GM23338 (cell line): ENCODE data around the gene SPAAR. TPM values are rescaled to one million over a fixed set of nuclear protein-coding genes. Genes with fewer than 3 reads are reported as not detected.

Experiments
- ATAC-seq: fragments of 200-7000 bp; cut with Tn5 transposase; 3 replicates; pipeline ENCODE4 v1.9.1; 2020
- DNase-seq: peaks from one replicate; pipeline ENCODE4 v3.0.0-alpha.2; 2015; ENCODE audit warnings: low spot score
- H2AFZ ChIP-seq: fragments of 200-600 bp; sonication (generic); 2 replicates; pipeline ENCODE4 v1.8.0; 2016; ENCODE audit warnings: antibody characterized with exemption, mild to moderate bottlenecking, moderate library complexity
- H3F3A ChIP-seq: fragments of 200-600 bp; sonication (generic); replicated peaks from 2 replicates; pipeline ENCODE4 v1.8.0; 2017; ENCODE audit warnings: antibody characterized with exemption, mixed run types, low read depth
- H3K27ac ChIP-seq: fragments of 200-600 bp; sonication (generic); 2 replicates; pipeline ENCODE4 v1.6.1; 2016; ENCODE audit warnings: low read depth
- H3K27me3 ChIP-seq: fragments of 200-600 bp; sonication (generic); 2 replicates; pipeline ENCODE4 v1.8.0; 2016; ENCODE audit warnings: mild to moderate bottlenecking, mixed run types, moderate library complexity; ENCODE audit not compliant: insufficient read depth
- H3K36me3 ChIP-seq: fragments of 200-600 bp; sonication (generic); 2 replicates; pipeline ENCODE4 v1.8.0; 2016; ENCODE audit warnings: mild to moderate bottlenecking; ENCODE audit not compliant: insufficient read depth
- H3K4me1 ChIP-seq: fragments of 200-600 bp; sonication (generic); 2 replicates; pipeline ENCODE4 v1.8.0; 2016; ENCODE audit warnings: mild to moderate bottlenecking, moderate library complexity; ENCODE audit not compliant: insufficient read depth
- H3K4me2 ChIP-seq: fragments of 200-600 bp; sonication (generic); 2 replicates; pipeline ENCODE4 v1.7.1; 2017; ENCODE audit warnings: mixed run types
- H3K4me3 ChIP-seq: fragments of 200-600 bp; sonication (generic); 2 replicates; pipeline ENCODE4 v1.6.1; 2016; ENCODE audit warnings: mixed run types
- H3K79me2 ChIP-seq: fragments of 200-600 bp; sonication (generic); replicated peaks from 2 replicates; pipeline ENCODE4 v1.8.0; 2017; ENCODE audit warnings: mild to moderate bottlenecking; ENCODE audit not compliant: insufficient read depth
- H3K9me2 ChIP-seq: fragments of 200-600 bp; sonication (generic); 2 replicates; pipeline ENCODE4 v1.8.0; 2017; ENCODE audit not compliant: insufficient read depth
- H4K20me1 ChIP-seq: fragments of 200-600 bp; sonication (generic); replicated peaks from 2 replicates; pipeline ENCODE4 v1.8.0; 2017; ENCODE audit warnings: mild to moderate bottlenecking; ENCODE audit not compliant: insufficient read depth
- H3K27ac Mint-ChIP-seq: 2 replicates; pipeline ENCODE4 v1.8.0; 2020; ENCODE audit warnings: inconsistent platforms, mild to moderate bottlenecking, moderate library complexity, mixed read lengths
- H3K27me3 Mint-ChIP-seq: 3 replicates; pipeline ENCODE4 v1.8.0; 2022; ENCODE audit warnings: low read depth, mild to moderate bottlenecking, moderate library complexity, mixed read lengths, inconsistent platforms; ENCODE audit not compliant: insufficient read depth, poor library complexity
- H3K36me3 Mint-ChIP-seq: 3 replicates; pipeline ENCODE4 v1.8.0; 2021; ENCODE audit warnings: low read depth, mild to moderate bottlenecking, inconsistent platforms, moderate library complexity, mixed read lengths
- H3K4me1 Mint-ChIP-seq: 3 replicates; pipeline ENCODE4 v1.8.0; 2020; ENCODE audit warnings: mild to moderate bottlenecking, inconsistent platforms, mixed read lengths
- H3K4me3 Mint-ChIP-seq: 3 replicates; pipeline ENCODE4 v1.8.0; 2021; ENCODE audit warnings: moderate library complexity, mild to moderate bottlenecking, inconsistent platforms, mixed read lengths
- H3K9me3 Mint-ChIP-seq: 3 replicates; pipeline ENCODE4 v1.8.0; 2020; ENCODE audit warnings: moderate library complexity, mild to moderate bottlenecking, inconsistent platforms, mixed read lengths
- CREB1 ChIP-seq: fragments of 250-450 bp; sonication (Bioruptor Pico); IDR thresholded peaks from 2 replicates; pipeline ENCODE4 v1.5.0; 2020; ENCODE audit warnings: low read depth, mild to moderate bottlenecking, moderate library complexity
- CTCF ChIP-seq, 2 experiments: fragments of 200-600 bp in 1 of 2; sonication (generic) in 1 of 2; conservative IDR thresholded peaks; 2 replicates each; pipeline versions ENCODE4 v1.5.1 to v1.6.1; 2016 to 2017; ENCODE audit warnings: antibody characterized with exemption in 2 of 2, low read depth in 2 of 2, mild to moderate bottlenecking in 2 of 2, moderate library complexity in 1 of 2
- EZH2 ChIP-seq: fragments of 200-600 bp; sonication (generic); IDR thresholded peaks from one replicate; pipeline ENCODE4 v1.8.0; 2017; ENCODE audit warnings: antibody characterized with exemption, mild to moderate bottlenecking, low read depth; ENCODE audit not compliant: unreplicated experiment
- EZH2phosphoT487 ChIP-seq: fragments of 200-600 bp; sonication (generic); IDR thresholded peaks from one replicate; pipeline ENCODE4 v1.8.1; 2018; ENCODE audit warnings: antibody characterized with exemption; ENCODE audit not compliant: unreplicated experiment
- JUNB ChIP-seq: IDR thresholded peaks from one replicate; pipeline ENCODE4 v1.6.1; 2016; ENCODE audit warnings: antibody characterized with exemption; ENCODE audit not compliant: unreplicated experiment
- NANOG ChIP-seq: IDR thresholded peaks from 2 replicates; pipeline ENCODE4 v1.6.1; 2016; ENCODE audit warnings: antibody characterized with exemption, borderline replicate concordance
- POLR2AphosphoS5 ChIP-seq: IDR thresholded peaks from 2 replicates; pipeline ENCODE4 v1.6.1; 2016; ENCODE audit warnings: antibody characterized with exemption, low read depth
- REST ChIP-seq: IDR thresholded peaks from one replicate; pipeline ENCODE4 v1.6.1; 2018; ENCODE audit warnings: antibody characterized with exemption; ENCODE audit not compliant: unreplicated experiment
- STAT1 ChIP-seq: IDR thresholded peaks from one replicate; pipeline ENCODE4 v1.6.1; 2016; ENCODE audit warnings: antibody characterized with exemption; ENCODE audit not compliant: unreplicated experiment
- ZNF114 ChIP-seq: fragments of 250-450 bp; sonication (Bioruptor Pico); IDR thresholded peaks from 2 replicates; pipeline ENCODE4 v1.5.0; 2020; ENCODE audit warnings: mild to moderate bottlenecking, moderate library complexity
- ZNF331 ChIP-seq: fragments of 250-450 bp; sonication (Bioruptor Pico); IDR thresholded peaks from 2 replicates; pipeline ENCODE4 v1.5.0; 2020; ENCODE audit warnings: low read depth, mild to moderate bottlenecking, moderate library complexity
- polyA plus RNA-seq: library from polyadenylated mRNA; unstranded; fragments of >200 nt; fragmentation: Nextera tagmentation; extraction: Ambion mirVana; gene quantifications from 2 replicates; pipeline ENCODE4 v1.2.1, GENCODE V29; 2016
- total RNA-seq: library from RNA; depleted of rRNA; stranded (reverse); fragments of >200 nt; shearing (Covaris generic); gene quantifications from 2 replicates; pipeline ENCODE4 v1.2.3, GENCODE V29; 2014
- TF ChIP-seq, protein P1 (sequence below): IDR thresholded peaks from 2 replicates; pipeline ENCODE4 v1.6.1; 2016; ENCODE audit warnings: antibody characterized with exemption

SPAAR gene
- total and polyA plus RNA-seq, 2 experiments from 2014 or later = not detected

- H3K9me3 Mint-ChIP-seq = no peaks in the 10 kb centered on the region; the same call in 2 of the 3 replicates
- H3K4me3 ChIP-seq = no peak overlapping the region
- H3K27ac ChIP-seq = no peak overlapping the region
- peaks cover 37% of the 10 kb centered on the region for H3K27me3 ChIP-seq
- no peaks in the 10 kb centered on the region for H3K4me1 Mint-ChIP-seq
- no peaks in the 10 kb centered on the region for H3F3A ChIP-seq
- H3K9me2 ChIP-seq = no peaks in the 10 kb centered on the region
- no peaks in the 10 kb centered on the region for H4K20me1 ChIP-seq
- ATAC-seq (no peak), DNase-seq (no peak)
- H2AFZ ChIP-seq = no peak overlapping the region
- no peaks in the 10 kb centered on the region for H3K36me3 Mint-ChIP-seq
- H3K4me3 Mint-ChIP-seq = no peak overlapping the region
- H3K27ac Mint-ChIP-seq = no peak overlapping the region
- no peak for TF ChIP-seq EZH2
- no peak for TF ChIP-seq JUNB
- H3K4me2 ChIP-seq = no peak overlapping the region
- no peaks in the 10 kb centered on the region for H3K79me2 ChIP-seq
- H3K4me1 ChIP-seq = no peaks in the 10 kb centered on the region
- no peaks in the 10 kb centered on the region for H3K36me3 ChIP-seq
- peaks cover 22% of the 10 kb centered on the region for H3K27me3 Mint-ChIP-seq
Measured at GRCh38 chr9:35939679-35940250, 30.5 kb downstream of the SPAAR start.

DNA sequence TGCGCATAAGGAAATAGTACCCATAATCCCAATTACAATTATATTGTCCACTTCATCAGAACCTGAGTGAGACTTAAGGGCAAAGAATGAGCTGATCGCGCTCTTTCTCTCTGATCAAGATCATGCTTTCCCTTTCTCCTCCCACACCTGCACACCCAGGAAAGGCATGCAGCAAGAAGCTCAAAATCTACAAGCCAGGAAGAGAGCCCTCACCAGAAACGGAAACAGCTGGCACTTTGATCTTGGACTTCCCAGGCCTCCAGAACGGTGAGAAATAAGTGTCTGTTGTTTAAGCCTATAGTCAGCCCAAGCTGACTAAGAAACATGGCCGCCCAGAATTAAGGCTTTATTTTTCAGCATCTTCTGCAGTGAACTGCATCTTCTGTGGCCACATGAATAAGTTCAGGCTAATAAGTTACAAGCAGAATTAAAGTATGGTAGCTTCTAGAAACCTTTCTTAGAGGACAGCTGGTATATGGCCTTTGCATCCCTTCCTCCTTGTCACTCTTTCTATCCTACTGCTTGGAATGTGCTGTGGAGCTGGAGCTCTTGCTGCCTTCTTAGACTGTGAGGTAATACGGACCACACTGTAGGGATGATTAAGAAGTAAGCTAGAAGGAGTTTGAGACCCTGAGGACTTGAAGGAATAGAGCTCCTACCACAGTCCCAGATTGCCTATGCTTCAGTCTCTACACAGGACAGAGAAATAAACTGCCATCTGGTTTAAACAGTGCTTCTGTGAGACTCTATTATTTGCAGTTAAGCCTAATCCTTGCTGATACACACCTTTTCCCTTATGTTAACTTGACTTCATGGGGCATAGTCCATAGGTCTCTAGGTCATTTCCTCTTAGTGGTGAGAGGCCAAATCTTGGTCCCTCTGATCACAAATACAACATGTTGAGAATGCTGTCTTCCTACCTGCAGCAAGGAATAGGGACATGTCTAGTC lies 31.4 kb downstream of the SPAAR start:
- no peaks in the 10 kb centered on the region for H3K36me3 ChIP-seq
- Mint-ChIP-seq H3K36me3 (no peaks in the 10 kb centered on the region; the same call in 2 of the 3 replicates), H3K4me1 (peaks cover 3% of the 10 kb centered on the region; the same call in 1 of the 3 replicates), H3K4me3 (no peak overlapping the region), H3K27me3 (peaks cover 26% of the 10 kb centered on the region), H3K27ac (no peak overlapping the region), H3K9me3 (peaks cover 6% of the 10 kb centered on the region; the same call in 2 of the 3 replicates)
- H3K79me2 ChIP-seq = no peaks in the 10 kb centered on the region
- peak overlapping the region; percentile 38; the same call in 1 of the 2 replicates for H2AFZ ChIP-seq
- H3F3A ChIP-seq = no peaks in the 10 kb centered on the region
- no peaks in the 10 kb centered on the region for H4K20me1 ChIP-seq
- H3K27me3 ChIP-seq = peaks cover 41% of the 10 kb centered on the region
- H3K4me1 ChIP-seq = no peaks in the 10 kb centered on the region
- DNase-seq = no peak
- no peak for ATAC-seq
- H3K27ac ChIP-seq = no peak overlapping the region
- H3K4me2 ChIP-seq = no peak overlapping the region
- H3K9me2 ChIP-seq = peaks cover 6% of the 10 kb centered on the region
- H3K4me3 ChIP-seq = no peak overlapping the region
- no peak for TF ChIP-seq JUNB
- no peak for TF ChIP-seq REST
- no peak for TF ChIP-seq EZH2phosphoT487
- TF ChIP-seq STAT1 = no peak
- TF ChIP-seq POLR2AphosphoS5 = no peak
- TF ChIP-seq CTCF (conservative IDR thresholded peaks at IDR 0.05; ENCODE audit: low read depth in 2 of 2) = no peak
- TF ChIP-seq EZH2 = no peak
- no peak for TF ChIP-seq NANOG
- TF ChIP-seq, protein P1, sequence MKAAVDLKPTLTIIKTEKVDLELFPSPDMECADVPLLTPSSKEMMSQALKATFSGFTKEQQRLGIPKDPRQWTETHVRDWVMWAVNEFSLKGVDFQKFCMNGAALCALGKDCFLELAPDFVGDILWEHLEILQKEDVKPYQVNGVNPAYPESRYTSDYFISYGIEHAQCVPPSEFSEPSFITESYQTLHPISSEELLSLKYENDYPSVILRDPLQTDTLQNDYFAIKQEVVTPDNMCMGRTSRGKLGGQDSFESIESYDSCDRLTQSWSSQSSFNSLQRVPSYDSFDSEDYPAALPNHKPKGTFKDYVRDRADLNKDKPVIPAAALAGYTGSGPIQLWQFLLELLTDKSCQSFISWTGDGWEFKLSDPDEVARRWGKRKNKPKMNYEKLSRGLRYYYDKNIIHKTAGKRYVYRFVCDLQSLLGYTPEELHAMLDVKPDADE = no peak
- TF ChIP-seq ZNF331 = no peak
- no peak for TF ChIP-seq CREB1 (CRISPR knock-in tag)
- no peak for TF ChIP-seq ZNF114
